Kidney glomerular epithelial cell (primary cell): ENCODE measurements around the gene PLCH2.
A peak's percentile ranks its signal among the peaks of the same experiment; 100 is the strongest.

Experiments used
- DNase-seq: peaks from one replicate; lab custom pipeline; 2025; lab: John Stamatoyannopoulos, UW

The PLCH2 gene

DNA sequence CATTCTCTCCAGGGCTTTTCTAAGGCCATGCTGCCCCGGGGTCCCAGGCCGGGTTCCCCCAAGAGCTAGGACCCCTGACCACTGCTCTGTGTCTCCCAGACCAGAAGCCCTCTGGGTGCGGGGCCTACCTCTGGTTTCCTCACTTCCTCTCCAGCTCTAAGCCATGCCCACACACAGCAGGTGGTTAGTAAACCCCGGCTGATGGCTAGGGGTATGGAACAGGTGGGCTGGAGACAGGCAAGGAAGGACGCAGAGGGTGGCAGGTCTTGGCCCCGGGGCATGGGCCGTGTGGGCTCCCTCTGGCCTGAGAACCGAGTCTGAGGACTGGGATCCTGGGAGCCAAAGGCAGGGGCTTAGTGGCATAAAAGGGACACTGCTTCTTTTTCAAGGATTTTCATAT is 15.9 kb upstream of the PLCH2 start:
- no peak for DNase-seq

GRCh38 chr1:2460996-2461751 is 14.9 kb upstream of the PLCH2 start:
- DNase-seq = no peak

- DNase-seq = no peak
These were observed 13.3 kb upstream of the PLCH2 start for GRCh38 chr1:2462819-2463218.

DNA sequence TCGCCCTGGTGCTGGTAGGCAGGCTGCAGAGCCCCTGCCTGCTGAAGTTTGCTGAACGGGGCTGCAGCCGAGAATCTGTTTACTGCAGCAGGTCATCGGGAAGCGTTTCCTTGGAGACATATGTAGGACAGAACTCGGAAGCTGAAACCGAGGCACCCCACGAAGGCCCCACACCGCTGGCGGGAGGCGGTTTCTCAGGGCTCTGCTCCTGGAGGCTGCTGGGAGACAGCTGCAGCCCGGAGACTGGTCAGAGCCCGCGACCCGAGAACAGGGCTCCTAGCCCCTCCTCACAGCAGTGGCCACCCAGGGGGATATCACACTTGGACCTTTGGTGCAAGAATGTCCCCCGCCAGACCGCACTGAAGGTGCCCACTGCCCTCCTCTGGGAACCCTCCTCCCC is 12.7 kb upstream of the PLCH2 start:
- no peak for DNase-seq

GRCh38 chr1:2465371-2466269 is 10.5 kb upstream of the PLCH2 start:
- DNase-seq = no peak

GRCh38 chr1:2466270-2466665 is 9.8 kb upstream of the PLCH2 start:
- DNase-seq = no peak

GRCh38 chr1:2466958-2467554 is 9.0 kb upstream of the PLCH2 start:
- DNase-seq = no peak

GRCh38 chr1:2468041-2468472 is 8.0 kb upstream of the PLCH2 start:
- no peak for DNase-seq

DNA sequence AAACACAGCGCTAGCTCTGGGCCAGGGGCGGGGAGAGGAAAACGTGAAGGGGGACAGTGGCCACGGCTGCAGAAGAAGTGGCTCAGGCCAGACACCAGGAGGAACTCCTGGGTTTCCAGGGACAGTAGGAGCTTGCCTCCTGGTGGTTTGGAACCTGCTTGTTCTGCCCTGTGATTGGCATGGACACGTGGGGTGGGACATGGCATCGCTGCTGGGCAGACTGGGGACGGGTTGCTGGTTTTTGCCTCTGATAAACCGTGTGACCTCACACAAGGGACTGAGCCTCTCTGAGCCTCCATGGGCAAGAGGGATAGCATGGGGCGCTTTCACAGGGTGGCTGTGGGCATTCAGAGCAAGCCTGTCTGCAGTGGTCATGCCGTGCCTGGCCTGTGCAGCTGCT is 7.5 kb upstream of the PLCH2 start:
- no peak for DNase-seq

DNA sequence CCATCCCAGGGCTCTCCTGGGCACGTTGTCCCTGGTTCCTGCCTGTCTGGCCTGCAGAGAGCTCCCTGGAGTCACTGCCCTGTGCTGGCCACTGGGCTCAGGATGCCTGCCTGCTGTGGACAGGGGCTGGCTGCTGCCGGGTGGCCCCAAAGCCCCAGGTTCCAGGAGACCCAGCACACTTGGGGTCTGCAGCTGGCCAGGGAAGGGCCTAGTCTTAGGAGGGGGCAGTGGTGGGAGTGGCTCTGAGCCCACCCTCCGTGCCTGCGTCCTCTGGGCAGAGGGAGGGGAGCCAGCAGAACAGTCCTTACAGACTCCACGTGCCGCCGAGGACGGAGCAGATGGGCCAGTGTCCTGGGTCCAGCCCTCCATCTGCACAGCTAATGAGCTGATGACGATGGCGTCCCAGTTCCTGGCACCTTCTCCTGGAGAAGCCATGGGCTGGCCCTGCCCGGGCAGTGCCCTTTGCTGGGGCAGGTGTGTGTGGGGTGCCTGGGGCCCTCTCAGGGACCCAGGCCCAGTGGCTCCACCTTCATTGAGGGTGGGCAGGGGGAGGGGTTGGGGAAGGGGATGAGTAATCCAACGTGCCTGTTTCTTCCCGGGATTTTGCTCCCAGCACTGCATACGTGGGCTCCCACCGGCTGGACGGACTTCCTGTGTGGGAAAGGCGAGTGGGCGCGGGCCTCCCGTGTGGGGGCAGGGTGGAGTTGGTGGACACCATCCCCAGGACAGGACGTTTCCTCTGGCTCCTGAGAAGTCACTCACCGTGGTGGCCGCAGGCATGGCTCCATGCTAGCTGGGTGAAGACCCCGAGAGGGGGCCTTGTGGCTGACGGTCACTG is 6.8 kb upstream of the PLCH2 start:
- no peak for DNase-seq

DNA sequence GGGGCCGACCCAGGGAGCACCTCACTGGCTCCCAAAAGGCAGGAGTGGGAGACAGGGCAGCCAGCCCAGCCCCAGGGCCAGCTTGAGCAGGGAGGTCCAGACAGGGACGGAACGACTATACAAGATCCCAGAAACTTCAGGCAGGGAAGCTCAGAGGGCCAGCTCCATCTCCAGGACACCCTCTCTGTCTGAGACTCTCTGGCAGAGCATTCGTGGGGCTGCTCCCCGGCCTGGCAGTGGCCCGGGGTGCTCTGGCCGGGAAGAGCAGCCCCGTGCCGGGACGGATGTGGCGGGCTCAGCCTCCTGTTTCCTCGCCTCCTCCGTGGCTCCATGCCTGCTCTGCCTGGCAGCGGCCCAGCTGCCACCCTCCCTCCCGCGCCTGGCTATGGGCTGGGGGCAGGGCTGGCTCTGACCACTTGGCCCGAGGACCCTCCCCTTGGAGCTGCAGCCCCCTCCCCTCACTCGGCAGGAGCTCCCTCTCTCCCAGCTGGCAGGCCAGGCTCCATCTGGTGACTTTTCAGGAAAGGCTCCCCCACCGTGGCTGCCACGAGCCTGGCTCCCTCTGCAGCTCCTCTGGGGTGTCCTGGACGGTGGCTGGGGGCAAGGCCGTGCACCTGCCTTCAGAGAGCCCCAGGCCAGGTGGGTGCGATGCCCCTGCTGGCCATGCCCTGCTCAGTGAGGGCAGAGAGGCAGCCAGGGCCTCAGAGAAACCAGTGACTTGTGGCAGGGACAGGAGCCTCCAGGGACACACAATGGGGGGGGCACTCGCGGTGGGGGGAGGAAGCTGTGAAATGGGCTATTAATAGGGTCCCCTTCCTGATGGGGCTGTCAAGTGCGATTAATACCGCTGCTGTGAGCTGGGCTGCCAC is 5.6 kb upstream of the PLCH2 start:
- DNase-seq = no peak

- no peak for DNase-seq
These were observed 5.0 kb upstream of the PLCH2 start for GRCh38 chr1:2471159-2471471.

- DNase-seq = no peak
These were observed 4.5 kb upstream of the PLCH2 start for GRCh38 chr1:2471587-2472001.

GRCh38 chr1:2472109-2472508 is 4.0 kb upstream of the PLCH2 start:
- no peak for DNase-seq

DNA sequence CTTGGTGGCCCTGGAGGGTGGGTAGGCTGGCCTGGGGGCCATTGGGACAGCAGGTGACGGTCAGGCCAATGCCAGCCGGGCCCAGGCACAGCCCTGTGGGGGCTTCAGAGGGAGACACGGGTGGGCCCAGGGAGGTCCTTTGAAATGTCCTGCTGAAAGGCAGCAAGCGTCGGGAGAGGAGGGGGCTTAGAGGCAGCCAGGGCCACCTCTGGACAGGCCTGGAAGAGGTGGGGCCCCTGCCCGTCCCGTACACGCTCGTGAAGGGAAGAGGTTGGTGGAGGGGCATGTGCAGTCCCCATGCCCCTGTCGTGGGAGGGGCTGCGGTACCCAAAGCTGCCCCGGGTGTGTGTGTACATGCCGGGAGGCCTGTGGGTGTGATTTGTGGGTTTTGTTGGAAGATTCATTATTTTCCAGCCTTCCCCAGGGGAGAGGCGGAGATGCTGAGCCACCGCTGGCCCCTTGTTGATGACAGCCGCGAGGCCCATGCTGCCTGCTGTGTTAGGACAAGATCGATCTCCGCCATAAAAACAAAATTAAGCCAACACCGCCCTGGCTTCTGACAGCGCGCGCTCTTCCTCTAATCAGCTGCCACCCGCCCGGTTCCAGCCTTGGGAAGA is 3.4 kb upstream of the PLCH2 start:
- DNase-seq = no peak

GRCh38 chr1:2473198-2473597 is 2.9 kb upstream of the PLCH2 start:
- DNase-seq = no peak

- no peak for DNase-seq
These were observed 1.8 kb upstream of the PLCH2 start for GRCh38 chr1:2474104-2474844.

DNA sequence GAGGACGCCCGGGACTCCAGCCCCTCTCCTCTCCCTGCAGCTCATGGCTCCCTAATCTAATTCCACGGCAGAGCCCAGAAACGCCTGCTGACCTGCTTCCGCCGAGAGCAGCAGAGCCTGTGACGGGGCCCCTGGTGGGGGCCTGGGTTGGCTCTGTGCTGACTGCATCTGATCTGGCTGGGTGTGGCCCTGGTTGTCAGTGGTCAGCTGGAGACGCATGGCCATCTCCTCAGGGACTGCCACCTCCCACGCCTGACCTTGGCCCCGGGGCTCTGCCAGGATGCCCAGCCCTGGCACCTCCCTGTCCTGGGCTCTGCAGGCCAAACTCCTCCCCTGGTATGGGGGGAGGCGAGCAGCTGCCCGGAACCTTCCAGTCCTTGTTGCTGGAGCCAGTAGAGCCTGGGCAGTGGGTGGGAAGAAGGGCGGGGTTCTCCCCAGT is 1.1 kb upstream of the PLCH2 start:
- DNase-seq = peak; percentile 35

DNA sequence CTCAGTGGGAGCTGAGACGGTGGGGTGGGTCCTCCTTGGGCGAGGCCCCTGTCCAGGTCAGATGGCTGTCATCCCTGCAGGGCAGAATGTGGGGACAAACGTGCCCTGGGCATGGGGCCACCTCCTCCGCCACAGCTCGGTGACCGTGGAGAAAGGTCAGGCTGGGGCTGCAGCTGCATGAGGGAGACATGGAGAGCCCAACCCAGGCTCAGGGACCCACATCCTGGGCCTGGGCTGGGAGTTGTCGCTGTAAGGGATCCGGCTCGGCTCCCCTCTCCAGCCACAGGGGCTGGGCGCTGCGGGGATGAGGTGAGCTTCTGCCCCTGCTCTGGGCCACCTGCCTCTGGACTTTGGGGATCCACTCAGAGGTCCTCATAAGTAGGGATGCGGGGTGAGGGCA is 518 bp upstream of the PLCH2 start:
- no peak for DNase-seq

DNA sequence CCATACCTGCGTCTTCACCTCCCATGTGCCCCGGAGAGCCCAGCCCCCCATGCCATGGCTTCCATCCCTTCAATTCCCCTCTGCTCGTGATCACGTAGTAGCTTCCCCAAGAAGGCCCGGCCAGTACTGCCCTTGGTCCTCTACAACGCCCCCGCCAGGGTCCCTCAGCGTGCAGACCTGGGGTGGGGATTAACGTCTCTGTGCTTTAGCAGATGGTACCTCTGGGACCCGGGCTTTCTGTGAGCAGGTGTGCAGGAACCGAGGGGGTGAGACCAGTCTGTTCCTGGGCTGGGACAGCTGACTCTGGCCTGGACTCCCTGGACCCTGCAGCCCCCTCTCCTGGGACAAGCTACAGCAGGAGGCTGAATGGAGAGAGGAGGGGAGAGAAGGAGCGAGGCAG is 1.2 kb downstream of the PLCH2 start:
- DNase-seq = no peak
